Astrocyte of the cerebellum (primary cell): ENCODE results near the gene PKIG.

Experiments used
- DNase-seq: peaks from one replicate; pipeline ENCODE4 v3.0.0-alpha.2; 2011; ENCODE audit warnings: low read depth
- H3K4me3 ChIP-seq: 2 replicates; pipeline ENCODE4 v1.5.1; 2011; ENCODE audit warnings: mild to moderate bottlenecking, low read depth, low read length, moderate library complexity
- CTCF ChIP-seq: IDR thresholded peaks from 2 replicates; pipeline ENCODE4 v1.5.1; 2012; ENCODE audit warnings: low read length, low read depth, moderate library complexity, mild to moderate bottlenecking; ENCODE audit errors: missing control alignments
- in situ Hi-C: cut with HindIII; loops from 2 replicates; pipeline ENCODE4 v1.10.0; 2017; ENCODE audit warnings: low sequenced_read_pairs

Gene PKIG

GRCh38 chr20:44657875-44658274 lies 75.5 kb downstream of the PKIG start:
- TF ChIP-seq CTCF, result no peak
- no peak for DNase-seq
- in situ Hi-C loops, result no loop called here
- no peak overlapping the region for H3K4me3 ChIP-seq

GRCh38 chr20:44658810-44659209 lies 76.4 kb downstream of the PKIG start:
- DNase-seq, result no peak
- no peak for TF ChIP-seq CTCF
- in situ Hi-C loops, result no loop called here

DNA sequence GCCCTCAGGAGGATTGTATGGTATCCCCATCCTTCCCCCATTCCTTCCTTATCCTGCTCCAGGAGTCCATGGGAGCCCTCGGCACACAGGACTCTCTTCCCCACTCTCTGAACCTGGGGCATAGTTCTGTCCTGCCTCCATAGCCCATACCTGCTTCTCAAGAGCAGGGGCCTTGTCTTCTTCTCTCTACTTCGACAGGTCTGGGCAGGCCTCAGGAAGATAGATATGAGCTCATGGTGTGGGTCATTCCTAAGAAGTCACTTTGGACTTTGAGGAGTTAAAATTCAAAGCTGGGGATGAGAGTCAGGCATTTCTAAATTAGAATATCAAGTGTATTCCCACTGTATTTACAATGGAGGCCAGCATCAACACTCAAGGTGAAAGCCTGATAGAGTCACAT lies 77.6 kb downstream of the PKIG start:
- no peak for TF ChIP-seq CTCF
- in situ Hi-C loops, result loop anchor here (10.0 kb wide), 1 partner anchor 75 kb away; no protein-coding TSS in a partner anchor
- no peak for DNase-seq
- no peak overlapping the region for H3K4me3 ChIP-seq

More at GRCh38 chr20:44658810-44659209, 76.4 kb downstream of the PKIG start:
- H3K4me3 ChIP-seq, result no peak overlapping the region

DNA sequence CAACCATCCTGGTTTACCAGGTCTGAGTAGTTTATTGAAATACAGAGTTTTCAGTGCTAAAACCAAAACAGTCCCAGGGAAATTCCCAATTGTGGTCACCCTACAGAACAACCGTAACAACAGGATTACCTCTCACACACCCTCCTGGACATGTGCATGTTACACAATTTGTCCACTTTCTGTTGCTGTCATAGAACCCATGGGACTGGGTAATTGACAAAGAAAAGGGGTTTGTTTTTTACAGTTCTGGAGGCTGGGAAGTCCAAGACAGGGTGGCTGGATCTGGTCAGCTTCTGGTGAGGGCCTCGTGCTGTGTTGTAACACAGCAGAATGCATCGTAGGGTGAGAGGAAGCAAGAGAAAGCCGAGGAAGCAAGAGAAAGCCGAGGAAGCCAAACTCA lies 78.2 kb downstream of the PKIG start:
- in situ Hi-C loops, result loop anchor here (10.0 kb wide), 1 partner anchor 74 kb away; no protein-coding TSS in a partner anchor
- DNase-seq, result no peak
- no peak for TF ChIP-seq CTCF
- no peak overlapping the region for H3K4me3 ChIP-seq

DNA sequence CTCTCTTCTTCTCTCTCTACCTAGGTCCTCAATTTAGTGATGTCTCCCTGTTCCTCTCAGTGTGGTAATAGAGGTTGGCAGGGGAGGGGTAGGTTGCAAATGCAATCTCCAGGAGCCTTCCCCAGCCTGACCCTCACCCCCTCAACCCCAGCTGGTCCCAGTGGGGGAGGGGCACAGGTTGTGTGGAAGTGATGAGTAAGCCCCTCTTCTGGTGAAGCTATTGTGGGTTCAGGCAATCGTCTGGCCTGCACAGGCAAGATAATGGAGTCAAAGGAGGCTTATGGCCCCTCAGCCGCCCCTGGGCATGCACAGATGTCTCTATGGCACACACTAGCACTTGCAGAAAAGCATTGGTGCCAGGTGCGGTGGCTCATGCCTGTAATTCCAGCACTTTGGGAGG lies 79.9 kb downstream of the PKIG start:
- DNase-seq, result no peak
- no peak for TF ChIP-seq CTCF
- in situ Hi-C loops, result loop anchor here (10.0 kb wide), 1 partner anchor 73 kb away; no protein-coding TSS in a partner anchor
- H3K4me3 ChIP-seq, result no peak overlapping the region

DNA sequence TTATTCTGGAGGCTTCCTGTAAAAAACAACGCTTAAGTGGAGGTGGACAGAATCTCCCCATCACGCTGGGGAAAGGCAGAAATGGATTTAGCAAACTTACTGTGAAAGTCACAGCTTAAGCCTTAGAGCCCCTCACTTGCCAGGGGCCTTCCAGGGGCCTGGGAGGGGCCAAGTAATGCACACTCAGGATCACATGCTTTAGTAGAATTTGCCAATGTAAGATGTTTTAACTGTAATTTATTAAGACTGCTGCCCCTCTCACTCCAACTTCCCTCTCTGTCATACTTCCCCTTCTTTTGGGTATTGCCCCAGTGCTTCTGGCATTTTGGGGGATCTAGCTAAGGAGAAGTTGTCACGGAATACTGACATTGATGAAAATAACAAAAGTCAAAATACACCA lies 81.8 kb downstream of the PKIG start:
- TF ChIP-seq CTCF, result no peak
- no peak overlapping the region for H3K4me3 ChIP-seq
- no peak for DNase-seq
- in situ Hi-C loops, result loop anchor here (10.0 kb wide), 1 partner anchor 71 kb away; no protein-coding TSS in a partner anchor
